SK-N-SH treated with all-trans-retinoic acid at 6 μM for 48 hours (cell line): ENCODE data around the gene LINS1.

Experiments
- ATAC-seq: fragments of 200-7000 bp; cut with Tn5 transposase; 3 replicates; pipeline ENCODE4 v1.9.1; 2020; ENCODE audit warnings: mild to moderate bottlenecking, moderate library complexity
- ARNTL ChIP-seq: fragments of 450-650 bp; formaldehyde crosslinking; IDR thresholded peaks from 2 replicates; pipeline ENCODE4 v1.5.0; 2020; ENCODE audit warnings: low read depth, mild to moderate bottlenecking, moderate library complexity, borderline replicate concordance
- BACH2 ChIP-seq: fragments of 250-450 bp; sonication (Bioruptor Pico); IDR thresholded peaks from 2 replicates; pipeline ENCODE4 v1.9.0; 2021; ENCODE audit warnings: mild to moderate bottlenecking, borderline replicate concordance
- CREB5 ChIP-seq: fragments of 250-450 bp; sonication (Bioruptor Pico); IDR thresholded peaks from 2 replicates; pipeline ENCODE4 v1.5.1; 2020; ENCODE audit warnings: low read depth, mild to moderate bottlenecking, moderate library complexity
- CSDC2 ChIP-seq: fragments of 250-450 bp; sonication (Bioruptor Pico); IDR thresholded peaks from 2 replicates; pipeline ENCODE4 v1.5.0; 2020; ENCODE audit warnings: mild to moderate bottlenecking, moderate library complexity
- CSRNP3 ChIP-seq: fragments of 250-450 bp; sonication (Bioruptor Pico); IDR thresholded peaks from 2 replicates; pipeline ENCODE4 v1.5.1; 2021; ENCODE audit warnings: mild to moderate bottlenecking, moderate library complexity
- ESRRG ChIP-seq: fragments of 250-450 bp; sonication (Bioruptor Pico); IDR thresholded peaks from 2 replicates; pipeline ENCODE4 v1.6.1; 2021; ENCODE audit warnings: mild to moderate bottlenecking
- GLIS3 ChIP-seq: fragments of 250-450 bp; sonication (Bioruptor Pico); IDR thresholded peaks from 2 replicates; pipeline ENCODE4 v1.5.0; 2020; ENCODE audit warnings: mild to moderate bottlenecking, moderate library complexity
- PATZ1 ChIP-seq: fragments of 250-450 bp; sonication (Bioruptor Pico); IDR thresholded peaks from 2 replicates; pipeline ENCODE4 v1.8.0; 2020; ENCODE audit warnings: mild to moderate bottlenecking, moderate library complexity, borderline replicate concordance
- POU6F1 ChIP-seq: fragments of 250-450 bp; sonication (Bioruptor Pico); IDR thresholded peaks from 2 replicates; pipeline ENCODE4 v1.8.0; 2021; ENCODE audit warnings: low read depth, mild to moderate bottlenecking, moderate library complexity, borderline replicate concordance
- PPARA ChIP-seq: fragments of 250-450 bp; sonication (Bioruptor Pico); IDR thresholded peaks from 2 replicates; pipeline ENCODE4 v1.5.0; 2020; ENCODE audit warnings: mild to moderate bottlenecking, borderline replicate concordance
- SNAI2 ChIP-seq: fragments of 250-450 bp; sonication (Bioruptor Pico); IDR thresholded peaks from 2 replicates; pipeline ENCODE4 v1.5.0; 2020; ENCODE audit warnings: mild to moderate bottlenecking, moderate library complexity
- TCF4 ChIP-seq: fragments of 250-450 bp; sonication (Bioruptor Pico); IDR thresholded peaks from 2 replicates; pipeline ENCODE4 v1.8.0; 2021; ENCODE audit warnings: mild to moderate bottlenecking, moderate library complexity, borderline replicate concordance
- TOX ChIP-seq: fragments of 250-450 bp; sonication (Bioruptor Pico); IDR thresholded peaks from 2 replicates; pipeline ENCODE4 v1.8.0; 2021; ENCODE audit warnings: mild to moderate bottlenecking, moderate library complexity, borderline replicate concordance
- TSHZ2 ChIP-seq: fragments of 250-450 bp; sonication (Bioruptor Pico); IDR thresholded peaks from 2 replicates; pipeline ENCODE4 v1.5.0; 2020; ENCODE audit warnings: mild to moderate bottlenecking, moderate library complexity
- ZC3H10 ChIP-seq: fragments of 250-450 bp; sonication (Bioruptor Pico); IDR thresholded peaks from 2 replicates; pipeline ENCODE4 v1.5.1; 2021; ENCODE audit warnings: mild to moderate bottlenecking, moderate library complexity
- ZFP3 ChIP-seq: fragments of 250-450 bp; sonication (Bioruptor Pico); IDR thresholded peaks from 2 replicates; pipeline ENCODE4 v1.5.0; 2020; ENCODE audit warnings: mild to moderate bottlenecking, moderate library complexity
- ZFP30 ChIP-seq: fragments of 450-650 bp; formaldehyde crosslinking; IDR thresholded peaks from 2 replicates; pipeline ENCODE4 v1.5.0; 2022; ENCODE audit warnings: mild to moderate bottlenecking, moderate library complexity
- ZNF70 ChIP-seq: fragments of 450-650 bp; formaldehyde crosslinking; IDR thresholded peaks from 2 replicates; pipeline ENCODE4 v1.5.0; 2020; ENCODE audit warnings: mild to moderate bottlenecking, moderate library complexity
- ZNF8 ChIP-seq: fragments of 450-650 bp; formaldehyde crosslinking; IDR thresholded peaks from 2 replicates; pipeline ENCODE4 v1.5.0; 2020; ENCODE audit warnings: mild to moderate bottlenecking, moderate library complexity

LINS1 gene

GRCh38 chr15:100542290-100542689 lies 59.7 kb downstream of the LINS1 start:
- no peak for ATAC-seq
- TF ChIP-seq ZNF70: no peak
- no peak for TF ChIP-seq ZC3H10 (CRISPR knock-in tag)
- TF ChIP-seq ZFP30: no peak
- no peak for TF ChIP-seq PPARA
- TF ChIP-seq, all 23 proteins: peak for 0

- TF ChIP-seq POU6F1 (CRISPR knock-in tag) (no peak), TCF4 (CRISPR knock-in tag) (no peak), CSRNP3 (CRISPR knock-in tag) (no peak)
- no peak for ATAC-seq
Observed at GRCh38 chr15:100537331-100537730, 64.7 kb downstream of the LINS1 start.

- no peak for TF ChIP-seq ESRRG (CRISPR knock-in tag)
- no peak for TF ChIP-seq TSHZ2 (CRISPR knock-in tag)
- no peak for TF ChIP-seq ZFP3 (CRISPR knock-in tag)
- TF ChIP-seq ZNF8 (CRISPR knock-in tag): no peak
- no peak for TF ChIP-seq ZFP30
- TF ChIP-seq PATZ1 (CRISPR knock-in tag): no peak
- no peak for TF ChIP-seq ZNF70
- TF ChIP-seq PPARA: no peak
- TF ChIP-seq CSDC2 (CRISPR knock-in tag): no peak
- no peak for TF ChIP-seq TOX (CRISPR knock-in tag)
- no peak for ATAC-seq
Observed at GRCh38 chr15:100536733-100537132, 65.3 kb downstream of the LINS1 start.

- no peak for TF ChIP-seq TCF4 (CRISPR knock-in tag)
- TF ChIP-seq BACH2 (CRISPR knock-in tag): no peak
- TF ChIP-seq CSDC2 (CRISPR knock-in tag): no peak
- no peak for TF ChIP-seq ESRRG (CRISPR knock-in tag)
- TF ChIP-seq PATZ1 (CRISPR knock-in tag): no peak
- TF ChIP-seq ZC3H10 (CRISPR knock-in tag): no peak
- TF ChIP-seq GLIS3: no peak
- TF ChIP-seq ARNTL: no peak
- TF ChIP-seq POU6F1 (CRISPR knock-in tag): no peak
- no peak for TF ChIP-seq SNAI2
- no peak for TF ChIP-seq TOX (CRISPR knock-in tag)
- TF ChIP-seq ZFP3 (CRISPR knock-in tag): no peak
- no peak for TF ChIP-seq CSRNP3 (CRISPR knock-in tag)
- no peak for TF ChIP-seq PPARA
- no peak for TF ChIP-seq CREB5 (CRISPR knock-in tag)
- TF ChIP-seq ZFP30: no peak
Observed at GRCh38 chr15:100533886-100534285, 68.1 kb downstream of the LINS1 start.

More at GRCh38 chr15:100533886-100534285, 68.1 kb downstream of the LINS1 start:
- no peak for ATAC-seq
